ENCODE data around the gene FMO2.

The FMO2 gene
- 0 reads per million in 2 donors for total RNA-seq

- DNase-seq, result no peak
Measured at GRCh38 chr1:171185091-171185490, at the start of gene FMO2. Gene FMO2, plus strand, starts transcription at chr1:171185300. Its CDS starts 414 bp downstream, at chr1:171185714.

GRCh38 chr1:171137580-171137979, 47.5 kb upstream of the FMO2 start:
- DNase-seq, result no peak

GRCh38 chr1:171138980-171139379, 46.1 kb upstream of the FMO2 start:
- DNase-seq, result no peak

GRCh38 chr1:171139890-171140289, 45.2 kb upstream of the FMO2 start:
- no peak for DNase-seq

GRCh38 chr1:171140401-171140800, 44.7 kb upstream of the FMO2 start:
- no peak for DNase-seq

- no peak for DNase-seq
Measured at GRCh38 chr1:171140956-171141687, 44.0 kb upstream of the FMO2 start.

GRCh38 chr1:171141688-171142415, 43.2 kb upstream of the FMO2 start:
- no peak for DNase-seq

- no peak for DNase-seq
Measured at GRCh38 chr1:171142416-171143385, 42.4 kb upstream of the FMO2 start.

GRCh38 chr1:171150156-171150555, 34.9 kb upstream of the FMO2 start:
- no peak for DNase-seq

GRCh38 chr1:171152549-171152948, 32.6 kb upstream of the FMO2 start:
- DNase-seq, result no peak

GRCh38 chr1:171155484-171155883, 29.6 kb upstream of the FMO2 start:
- DNase-seq, result no peak

- DNase-seq, result no peak
Measured at GRCh38 chr1:171158096-171158495, 27.0 kb upstream of the FMO2 start.

- no peak for DNase-seq
Measured at GRCh38 chr1:171158551-171158950, 26.5 kb upstream of the FMO2 start.

- DNase-seq, result no peak
Measured at GRCh38 chr1:171159148-171159547, 26.0 kb upstream of the FMO2 start.

GRCh38 chr1:171160211-171160610, 24.9 kb upstream of the FMO2 start:
- no peak for DNase-seq

GRCh38 chr1:171160639-171161354, 24.3 kb upstream of the FMO2 start:
- no peak for DNase-seq

GRCh38 chr1:171161431-171161830, 23.7 kb upstream of the FMO2 start:
- no peak for DNase-seq

- no peak for DNase-seq
Measured at GRCh38 chr1:171166361-171166760, 18.7 kb upstream of the FMO2 start.

- no peak for DNase-seq
Measured at GRCh38 chr1:171167785-171168184, 17.3 kb upstream of the FMO2 start.

GRCh38 chr1:171172471-171172870, 12.6 kb upstream of the FMO2 start:
- no peak for DNase-seq

- no peak for DNase-seq
Measured at GRCh38 chr1:171173069-171173468, 12.0 kb upstream of the FMO2 start.

GRCh38 chr1:171174560-171175294, 10.4 kb upstream of the FMO2 start:
- no peak for DNase-seq

Measured in T-helper 2 cell (primary cell).